ENCODE measurements around the gene TPCN2. TPM values are rescaled to one million over a fixed set of nuclear protein-coding genes. Genes with fewer than 3 reads are reported as not detected.

Gene TPCN2
- total RNA-seq, 6 donors from 2014 or later = 12.5 to 61.8 (median 18.8) TPM

- no peaks in the 10 kb centered on the region for H3K9me3 ChIP-seq
- TF ChIP-seq CTCF (IDR thresholded peaks at IDR 0.05) = no peak
- no peak for TF ChIP-seq EP300 (IDR thresholded peaks at IDR 0.05)
- TF ChIP-seq POLR2A (IDR thresholded peaks at IDR 0.05) = no peak
- TF ChIP-seq POLR2AphosphoS5 (IDR thresholded peaks at IDR 0.05) = no peak
- peaks cover 5 to 81% (median 41%) of the 10 kb centered on the region in 4 donors for H3K36me3 ChIP-seq
- H3K4me3 ChIP-seq = no peak overlapping the region
- H3K27me3 ChIP-seq = no peaks in the 10 kb centered on the region
- peak; percentile 55 to 66 for DNase-seq
- peaks cover 4 to 15% (median 10%) of the 10 kb centered on the region in 4 donors for H3K4me1 ChIP-seq
- H3K27ac ChIP-seq = peak overlapping the region in 2 of 4 donors; percentile 22 to 49
- 69 to 87% methylated on average over 3 to 14 of the region's 17 CpGs for WGBS, 2 donors
- ATAC-seq (ENCODE audit: low FRiP score in 2 of 2) = peak; percentile 38
These were observed 31.7 kb downstream of the TPCN2 start for GRCh38 chr11:69080257-69080995.

GRCh38 chr11:69081180-69081579, 32.4 kb downstream of the TPCN2 start:
- Histone ChIP-seq H3K4me1 (peaks cover 4 to 15% (median 10%) of the 10 kb centered on the region in 4 donors), H3K36me3 (peaks cover 5 to 84% (median 41%) of the 10 kb centered on the region in 4 donors), H3K27ac (no peak overlapping the region), H3K9me3 (no peaks in the 10 kb centered on the region), H3K4me3 (no peak overlapping the region), H3K27me3 (no peaks in the 10 kb centered on the region)
- TF ChIP-seq EP300 (IDR thresholded peaks at IDR 0.05) (no peak), POLR2AphosphoS5 (IDR thresholded peaks at IDR 0.05) (no peak)
- peak in 1 of 2 donors; percentile 72 for DNase-seq
- 94% methylated on average over 20 to 23 of the region's 23 CpGs for WGBS, 2 donors
- ATAC-seq (ENCODE audit: low FRiP score in 2 of 2) = no peak

- peaks cover 4 to 27% (median 12%) of the 10 kb centered on the region in 4 donors for H3K4me1 ChIP-seq
- no peak overlapping the region for H3K27ac ChIP-seq
- H3K36me3 ChIP-seq = peaks cover 0 to 75% (median 41%) of the 10 kb centered on the region in 4 donors
- peak in 1 of 2 donors; percentile 53 for DNase-seq
- H3K9me3 ChIP-seq = no peaks in the 10 kb centered on the region
- H3K4me3 ChIP-seq = no peak overlapping the region
- 91 to 95% methylated on average over 24 to 28 of the region's 28 CpGs for WGBS, 2 donors
- no peaks in the 10 kb centered on the region for H3K27me3 ChIP-seq
- TF ChIP-seq EP300 (IDR thresholded peaks at IDR 0.05) (no peak), CTCF (IDR thresholded peaks at IDR 0.05) (no peak), POLR2AphosphoS5 (IDR thresholded peaks at IDR 0.05) (no peak), POLR2A (IDR thresholded peaks at IDR 0.05) (no peak)
- ATAC-seq (ENCODE audit: low FRiP score in 2 of 2) = no peak
These were observed 35.0 kb downstream of the TPCN2 start for GRCh38 chr11:69083531-69084247.

- TF ChIP-seq POLR2AphosphoS5 (IDR thresholded peaks at IDR 0.05) (no peak), POLR2A (IDR thresholded peaks at IDR 0.05) (no peak), EP300 (IDR thresholded peaks at IDR 0.05) (no peak), CTCF (IDR thresholded peaks at IDR 0.05) (no peak)
- Histone ChIP-seq H3K9me3 (no peaks in the 10 kb centered on the region), H3K4me1 (peaks cover 4 to 29% (median 12%) of the 10 kb centered on the region in 4 donors), H3K4me3 (no peak overlapping the region), H3K27ac (no peak overlapping the region), H3K36me3 (peaks cover 0 to 68% (median 34%) of the 10 kb centered on the region in 4 donors), H3K27me3 (no peaks in the 10 kb centered on the region)
- 80 to 94% methylated on average over 1 to 14 of the region's 15 CpGs for WGBS, 2 donors
- ATAC-seq (ENCODE audit: low FRiP score in 2 of 2) (no peak), DNase-seq (peak in 1 of 2 donors; percentile 66)
These were observed 35.6 kb downstream of the TPCN2 start for GRCh38 chr11:69084371-69084770.

- no peak for ATAC-seq (ENCODE audit: low FRiP score in 2 of 2)
- Histone ChIP-seq H3K36me3 (peaks cover 0 to 63% (median 26%) of the 10 kb centered on the region in 4 donors), H3K9me3 (no peaks in the 10 kb centered on the region), H3K4me3 (no peak overlapping the region), H3K4me1 (peaks cover 0 to 16% (median 3%) of the 10 kb centered on the region in 4 donors), H3K27me3 (no peaks in the 10 kb centered on the region), H3K27ac (no peak overlapping the region)
- 92 to 95% methylated on average over 13 to 27 of the region's 27 CpGs for WGBS, 2 donors
- TF ChIP-seq EP300 (IDR thresholded peaks at IDR 0.05) = no peak
- TF ChIP-seq POLR2A (IDR thresholded peaks at IDR 0.05) = no peak
- no peak for TF ChIP-seq POLR2AphosphoS5 (IDR thresholded peaks at IDR 0.05)
- TF ChIP-seq CTCF (IDR thresholded peaks at IDR 0.05) = no peak
- DNase-seq = peak in 1 of 2 donors; percentile 77
These were observed 36.9 kb downstream of the TPCN2 start for GRCh38 chr11:69085490-69086095.

Measured in upper lobe of left lung (tissue), 6 donors.